Stimulated activated CD8-positive, alpha-beta memory T cell treated with anti-CD3 and anti-CD28 coated beads, Interleukin-4, amount 100 ng/mL, for 24 hours (primary cell): Measurements from ENCODE around the gene SNAPC4.
"Not testable (repeated sequence)": the region's sequence is repeated elsewhere in the genome, so short reads cannot be mapped to it uniquely, and the experiment has no call there.

Experiments
- DNase-seq: peaks from one replicate; pipeline ENCODE4 v3.0.0-alpha.2; 2020; ENCODE audit warnings: low read depth

Gene SNAPC4

GRCh38 chr9:136357202-136357725, 42.7 kb downstream of the SNAPC4 start:
- no peak for DNase-seq

GRCh38 chr9:136355616-136356557, 44.1 kb downstream of the SNAPC4 start:
- no peak for DNase-seq

GRCh38 chr9:136354592-136355085, 45.3 kb downstream of the SNAPC4 start:
- DNase-seq = no peak

- DNase-seq = no peak
These were observed 46.0 kb downstream of the SNAPC4 start for GRCh38 chr9:136353757-136354488.

- no peak for DNase-seq
These were observed 46.9 kb downstream of the SNAPC4 start for GRCh38 chr9:136353088-136353487.

GRCh38 chr9:136352682-136353081, 47.3 kb downstream of the SNAPC4 start:
- no peak for DNase-seq

GRCh38 chr9:136351868-136352267, 48.1 kb downstream of the SNAPC4 start:
- DNase-seq = not testable (repeated sequence)

- no peak for DNase-seq
These were observed 48.6 kb downstream of the SNAPC4 start for GRCh38 chr9:136351252-136351800.
